Measurements from ENCODE around the gene CAMK1D. TPM values are rescaled to one million over a fixed set of nuclear protein-coding genes. Genes with fewer than 3 reads are reported as not detected.

CAMK1D gene
- total and polyA plus RNA-seq, 2 donors (not counting 3 experiments of a cell fraction or from before 2014, with no cell fraction given): 0.37 to 4.2 TPM

- no peak overlapping the region for H3K4me2 ChIP-seq (ENCODE audit: insufficient read depth, low read length)
- H3K9me1 ChIP-seq (replicated peaks; ENCODE audit: control insufficient read depth, extremely low read depth, insufficient read depth, low read length): no peaks in the 10 kb centered on the region
- dilution Hi-C loops (cut with MboI; ENCODE audit: extremely low pct_ligation_motif_present, low sequenced_read_pairs): no loop called here
- H3K9ac ChIP-seq (replicated peaks; ENCODE audit: extremely low read depth, insufficient read depth, low read length): no peak overlapping the region
- BruUV-seq (replicated peaks): no TSS peak
- FAIRE-seq: peak; percentile 87
- no peaks in the 10 kb centered on the region for H4K20me1 ChIP-seq (replicated peaks; ENCODE audit: control insufficient read depth, extremely low read depth, insufficient read depth, low read length)
- H3K79me2 ChIP-seq (ENCODE audit: control insufficient read depth, insufficient read depth, low read length): no peaks in the 10 kb centered on the region
- H3K27me3 ChIP-seq (ENCODE audit: control insufficient read depth in 2 of 2, insufficient read depth in 2 of 2, low read length in 2 of 2): no peaks in the 10 kb centered on the region
- ChIA-PET POLR2A (no interaction called here), CTCF (interaction anchor here (0.6 to 7.8 kb wide), 13 partner anchors 9 to 496 kb away, joined by 3 to 120 read pairs (median 4); no protein-coding TSS in a partner anchor)
- TF ChIP-seq POLR2AphosphoS5 (IDR thresholded peaks at IDR 0.05; ENCODE audit: insufficient read depth, low read depth, low read length) (no peak), GATA2 (IDR thresholded peaks at IDR 0.05; ENCODE audit: insufficient read depth, insufficient read length, low read depth, low read length) (no peak), EZH2 (IDR thresholded peaks at IDR 0.05; ENCODE audit: borderline replicate concordance, low read depth, low read length, severe bottlenecking) (no peak), JUN (IDR thresholded peaks at IDR 0.05; ENCODE audit: borderline replicate concordance, insufficient read depth, insufficient read length, low read depth) (no peak), POLR2A (IDR thresholded peaks at IDR 0.05; ENCODE audit: low read depth, low read length) (no peak), FOS (IDR thresholded peaks at IDR 0.05; ENCODE audit: borderline replicate concordance, insufficient read depth, low read length) (no peak), MYC (IDR thresholded peaks at IDR 0.05; ENCODE audit: low read depth, low read length) (no peak), CTCF (IDR thresholded peaks at IDR 0.05; ENCODE audit: extremely low read depth in 1 of 2, insufficient read depth in 1 of 2, low read depth in 1 of 2, low read length in 2 of 2) (peak; percentile 91 to 95)
- H3K27ac ChIP-seq (ENCODE audit: insufficient read depth, low read depth, low read length): no peak overlapping the region
- peak; percentile 83 for DNase-seq (ENCODE audit: low read depth, low spot score)
- H3K4me1 ChIP-seq (ENCODE audit: control insufficient read depth, extremely low read depth, insufficient read depth, low read length): peaks cover 53% of the 10 kb centered on the region
- H2AFZ ChIP-seq (ENCODE audit: low read depth, low read length): peak overlapping the region; percentile 14
- intact Hi-C loops (cut with micrococcal nuclease): loop anchor here (1.0 kb wide), 2 partner anchors 446 to 496 kb away; no protein-coding TSS in a partner anchor
- no peak overlapping the region for H3K4me3 ChIP-seq (replicated peaks in 1 of 3; ENCODE audit: insufficient read depth in 1 of 3, low read depth in 1 of 3, low read length in 3 of 3)
- H3K36me3 ChIP-seq (ENCODE audit: control insufficient read depth in 2 of 2, extremely low read depth in 1 of 2, insufficient read depth in 2 of 2, low read length in 2 of 2): no peaks in the 10 kb centered on the region
- H3K9me3 ChIP-seq (replicated peaks; ENCODE audit: control insufficient read depth, insufficient read depth, low read length): no peaks in the 10 kb centered on the region
Measured at GRCh38 chr10:12710594-12711349, 361.4 kb downstream of the CAMK1D start.

Data from endothelial cell of umbilical vein (primary cell).